Measurements from ENCODE around the gene TXK. TPM values are rescaled to one million over a fixed set of nuclear protein-coding genes. Genes with fewer than 3 reads are reported as not detected.

TXK gene
- total RNA-seq, 2 donors from 2014 or later = 2.7 to 2.8 TPM

DNA sequence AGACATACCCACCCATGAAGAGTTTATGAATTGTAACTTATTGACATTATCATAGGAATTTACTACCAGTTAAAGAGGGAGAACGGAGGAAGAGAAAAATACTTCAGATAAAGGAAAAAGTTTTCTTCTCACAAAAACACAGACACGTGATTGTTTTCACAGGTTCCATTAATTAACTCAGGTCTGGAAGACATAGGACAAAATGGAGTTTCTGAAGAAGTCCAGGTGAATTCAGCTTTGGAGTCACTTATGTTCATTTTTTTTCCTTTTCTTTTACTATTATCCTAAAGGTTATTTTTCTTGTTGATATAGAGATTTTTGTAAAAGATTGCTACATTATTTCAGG lies 97.0 kb downstream of the TXK start:
- H3K4me3 ChIP-seq = no peak overlapping the region
- no peak overlapping the region for H3K27ac ChIP-seq
- ATAC-seq (ENCODE audit: insufficient number of reproducible peaks, low FRiP score, low read depth) (no peak), DNase-seq (ENCODE audit: low spot score) (no peak)
- no peaks in the 10 kb centered on the region for H3K9me3 ChIP-seq
- no peaks in the 10 kb centered on the region for H3K36me3 ChIP-seq
- H3K27me3 ChIP-seq (replicated peaks; ENCODE audit: insufficient read depth) = no peaks in the 10 kb centered on the region
- TF ChIP-seq, protein P1, sequence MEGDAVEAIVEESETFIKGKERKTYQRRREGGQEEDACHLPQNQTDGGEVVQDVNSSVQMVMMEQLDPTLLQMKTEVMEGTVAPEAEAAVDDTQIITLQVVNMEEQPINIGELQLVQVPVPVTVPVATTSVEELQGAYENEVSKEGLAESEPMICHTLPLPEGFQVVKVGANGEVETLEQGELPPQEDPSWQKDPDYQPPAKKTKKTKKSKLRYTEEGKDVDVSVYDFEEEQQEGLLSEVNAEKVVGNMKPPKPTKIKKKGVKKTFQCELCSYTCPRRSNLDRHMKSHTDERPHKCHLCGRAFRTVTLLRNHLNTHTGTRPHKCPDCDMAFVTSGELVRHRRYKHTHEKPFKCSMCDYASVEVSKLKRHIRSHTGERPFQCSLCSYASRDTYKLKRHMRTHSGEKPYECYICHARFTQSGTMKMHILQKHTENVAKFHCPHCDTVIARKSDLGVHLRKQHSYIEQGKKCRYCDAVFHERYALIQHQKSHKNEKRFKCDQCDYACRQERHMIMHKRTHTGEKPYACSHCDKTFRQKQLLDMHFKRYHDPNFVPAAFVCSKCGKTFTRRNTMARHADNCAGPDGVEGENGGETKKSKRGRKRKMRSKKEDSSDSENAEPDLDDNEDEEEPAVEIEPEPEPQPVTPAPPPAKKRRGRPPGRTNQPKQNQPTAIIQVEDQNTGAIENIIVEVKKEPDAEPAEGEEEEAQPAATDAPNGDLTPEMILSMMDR (IDR thresholded peaks at IDR 0.05) = no peak
- peaks cover 4 to 8% of the 10 kb centered on the region in 2 donors for H3K4me1 ChIP-seq (ENCODE audit: control insufficient read depth in 1 of 2, low read depth in 2 of 2)

DNA sequence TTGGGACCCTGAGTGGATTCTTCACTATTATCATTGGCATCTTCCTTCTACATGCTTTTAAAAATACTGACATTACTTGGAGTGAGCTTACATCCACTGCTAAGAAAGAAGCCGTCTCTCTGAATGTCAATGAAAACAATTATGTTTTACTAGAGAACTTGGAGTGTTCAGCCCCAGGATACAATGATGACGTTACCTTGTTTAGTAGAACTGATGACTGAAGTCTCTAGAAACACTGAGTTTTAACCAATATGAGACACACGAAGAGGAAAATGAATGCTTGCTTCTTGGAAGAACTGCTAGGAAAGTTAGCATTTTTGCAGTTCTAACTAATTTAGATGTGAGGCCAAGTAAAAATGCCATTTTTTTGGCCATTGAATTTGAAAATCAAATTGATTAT lies 98.1 kb downstream of the TXK start:
- Histone ChIP-seq H3K27ac (no peak overlapping the region), H3K4me1 (ENCODE audit: control insufficient read depth in 1 of 2, low read depth in 2 of 2) (peaks cover 9 to 13% of the 10 kb centered on the region in 2 donors)

GRCh38 chr4:48033825-48034413 lies 100.1 kb downstream of the TXK start:
- DNase-seq (ENCODE audit: low spot score) (no peak), ATAC-seq (ENCODE audit: insufficient number of reproducible peaks, low FRiP score, low read depth) (no peak)

More for the DNA sequence above, 98.1 kb downstream of the TXK start:
- Histone ChIP-seq H3K27me3 (replicated peaks; ENCODE audit: insufficient read depth) (no peaks in the 10 kb centered on the region), H3K4me3 (no peak overlapping the region), H3K36me3 (no peaks in the 10 kb centered on the region), H3K9me3 (no peaks in the 10 kb centered on the region)
- TF ChIP-seq, protein P1 (IDR thresholded peaks at IDR 0.05) = no peak
- no peak for DNase-seq (ENCODE audit: low spot score)
- ATAC-seq (ENCODE audit: insufficient number of reproducible peaks, low FRiP score, low read depth) = no peak

DNA sequence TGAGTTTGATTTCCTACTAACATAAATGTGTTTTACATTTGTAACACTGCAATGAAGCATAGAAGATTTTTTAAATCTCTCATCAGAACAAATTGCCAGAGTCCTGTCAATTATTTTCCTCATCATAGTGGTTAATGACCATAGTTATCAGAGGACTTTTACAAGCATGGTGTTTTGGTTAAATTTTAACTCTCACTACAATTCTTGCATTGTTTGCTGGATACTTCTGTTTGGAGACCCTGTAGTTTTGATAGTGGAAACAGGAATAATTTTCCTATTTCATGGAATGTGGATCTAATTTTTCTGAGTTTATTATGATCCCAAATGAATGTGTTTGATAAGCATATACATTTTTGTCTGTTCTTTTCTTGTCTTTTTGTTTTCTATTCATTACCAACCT lies 100.6 kb downstream of the TXK start:
- H3K27me3 ChIP-seq (replicated peaks; ENCODE audit: insufficient read depth) = no peaks in the 10 kb centered on the region
- no peak overlapping the region for H3K4me3 ChIP-seq
- H3K27ac ChIP-seq = no peak overlapping the region
- ATAC-seq (ENCODE audit: insufficient number of reproducible peaks, low FRiP score, low read depth) (no peak), DNase-seq (ENCODE audit: low spot score) (no peak)
- peaks cover 9 to 13% of the 10 kb centered on the region in 2 donors for H3K4me1 ChIP-seq (ENCODE audit: control insufficient read depth in 1 of 2, low read depth in 2 of 2)
- TF ChIP-seq, protein P1 (IDR thresholded peaks at IDR 0.05) = no peak
- H3K36me3 ChIP-seq = no peaks in the 10 kb centered on the region
- H3K9me3 ChIP-seq = no peaks in the 10 kb centered on the region

More at GRCh38 chr4:48033825-48034413, 100.1 kb downstream of the TXK start:
- no peaks in the 10 kb centered on the region for H3K36me3 ChIP-seq
- H3K27ac ChIP-seq = no peak overlapping the region
- TF ChIP-seq, protein P1 (IDR thresholded peaks at IDR 0.05) = no peak
- peaks cover 9 to 13% of the 10 kb centered on the region in 2 donors for H3K4me1 ChIP-seq (ENCODE audit: control insufficient read depth in 1 of 2, low read depth in 2 of 2)
- H3K9me3 ChIP-seq = no peaks in the 10 kb centered on the region
- no peaks in the 10 kb centered on the region for H3K27me3 ChIP-seq (replicated peaks; ENCODE audit: insufficient read depth)
- no peak overlapping the region for H3K4me3 ChIP-seq

- Histone ChIP-seq H3K27ac (no peak overlapping the region), H3K27me3 (replicated peaks; ENCODE audit: insufficient read depth) (no peaks in the 10 kb centered on the region), H3K9me3 (no peaks in the 10 kb centered on the region), H3K36me3 (no peaks in the 10 kb centered on the region), H3K4me1 (ENCODE audit: control insufficient read depth in 1 of 2, low read depth in 2 of 2) (peaks cover 9 to 13% of the 10 kb centered on the region in 2 donors), H3K4me3 (no peak overlapping the region)
- TF ChIP-seq, protein P1 (IDR thresholded peaks at IDR 0.05) = no peak
- DNase-seq (ENCODE audit: low spot score) (no peak), ATAC-seq (ENCODE audit: insufficient number of reproducible peaks, low FRiP score, low read depth) (no peak)
These were observed 101.3 kb downstream of the TXK start for GRCh38 chr4:48032721-48033120.
